Inferior parietal cortex (tissue), 1 donor: Measurements from ENCODE around the gene IFNAR1.

Experiments used
- DNase-seq: peaks from one replicate; pipeline ENCODE4 v3.0.0-alpha.2; 2016; ENCODE audit errors: extremely low spot score

IFNAR1 gene

GRCh38 chr21:33324291-33325221, at the start of gene IFNAR1:
Gene IFNAR1, plus strand, starts transcription at chr21:33324970. Its CDS starts 86 bp downstream, at chr21:33325056.
- DNase-seq = peak; percentile 97

GRCh38 chr21:33278721-33279120, 46.0 kb upstream of the IFNAR1 start:
- no peak for DNase-seq

DNA sequence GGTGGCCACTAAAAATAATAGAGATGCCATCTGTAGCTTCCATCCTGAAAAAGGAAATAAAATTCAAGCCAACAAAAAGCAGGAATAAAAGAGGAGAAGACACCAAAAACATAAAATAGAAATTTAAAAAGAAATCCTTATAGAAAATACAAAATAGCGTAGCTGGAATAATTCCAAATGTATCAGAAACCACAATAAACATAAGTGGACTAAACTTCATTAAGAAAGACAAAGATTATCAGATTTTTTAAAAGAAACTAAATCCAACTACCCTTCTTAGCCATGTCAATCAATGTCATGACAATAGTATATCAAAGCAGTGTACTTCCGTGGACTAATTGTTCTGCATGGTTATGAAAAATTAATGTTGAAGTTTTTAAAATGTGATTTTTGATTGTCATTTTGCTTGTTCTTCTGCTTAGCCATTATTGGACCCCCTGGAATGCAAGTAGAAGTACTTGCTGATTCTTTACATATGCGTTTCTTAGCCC, 45.4 kb upstream of the IFNAR1 start:
- no peak for DNase-seq

- DNase-seq = no peak
These were observed 43.6 kb upstream of the IFNAR1 start for GRCh38 chr21:33281096-33281652.

- DNase-seq = no peak
These were observed 41.6 kb upstream of the IFNAR1 start for GRCh38 chr21:33283203-33283602.

DNA sequence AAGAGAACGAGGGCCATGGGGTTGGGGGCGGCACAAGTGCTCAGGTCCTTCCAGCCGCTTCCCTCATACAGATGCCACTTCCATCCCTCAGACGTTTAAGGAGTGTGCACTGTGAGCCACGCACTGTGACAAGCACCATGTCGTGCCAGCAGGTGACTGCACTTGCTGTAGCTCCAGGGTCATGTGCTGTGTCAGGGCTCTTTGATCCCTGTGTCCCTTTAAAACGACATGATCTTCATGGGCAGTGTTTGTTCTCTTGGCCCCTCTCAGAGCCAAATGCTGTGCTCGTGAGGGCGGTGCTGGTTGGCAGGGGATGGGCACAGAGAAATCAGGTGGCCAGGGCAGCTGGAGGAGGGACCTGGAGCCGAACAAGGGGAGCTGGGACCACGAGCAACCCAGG, 38.7 kb upstream of the IFNAR1 start:
- DNase-seq = no peak

DNA sequence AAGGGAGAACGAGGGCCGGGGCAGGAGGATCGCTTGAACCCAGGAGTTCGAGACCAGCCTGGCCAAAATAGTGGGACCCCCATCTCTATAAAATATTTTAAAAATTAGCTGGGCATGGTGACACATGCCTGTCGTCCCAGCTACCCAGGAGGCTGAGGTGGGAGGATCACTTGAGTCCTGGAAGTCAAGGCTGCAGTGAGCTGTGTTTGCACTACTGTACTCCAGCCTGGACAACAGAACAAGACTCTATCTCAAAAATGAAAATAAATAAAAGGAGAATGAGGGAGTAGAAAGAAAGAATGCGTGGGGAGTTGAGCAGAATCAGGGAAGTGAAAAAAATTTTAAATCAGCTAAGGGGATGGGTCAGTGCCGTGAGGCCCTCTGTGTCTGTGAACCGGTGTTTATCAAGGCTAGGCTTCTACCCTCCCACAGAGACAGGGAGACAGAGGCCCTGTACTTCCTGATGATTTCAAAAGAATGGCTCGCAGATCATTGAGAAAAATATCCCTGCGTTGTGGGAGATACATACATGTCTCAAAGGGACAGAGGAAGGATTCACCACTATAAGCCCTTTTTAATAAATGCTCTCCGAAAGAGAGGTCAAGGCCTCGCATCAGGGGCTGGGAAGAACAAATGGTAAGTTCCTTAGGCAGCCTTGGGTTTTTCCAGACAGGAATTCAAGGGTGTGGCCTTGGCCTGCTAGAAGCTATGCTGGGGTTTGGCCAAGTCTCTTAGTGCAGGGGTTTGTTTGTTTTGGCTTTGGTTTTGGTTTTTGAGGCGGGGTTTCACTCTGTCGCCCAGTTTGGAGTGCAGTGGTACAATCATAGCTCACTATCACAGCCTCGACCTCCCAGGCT, 37.9 kb upstream of the IFNAR1 start:
- DNase-seq = no peak

- DNase-seq = no peak
These were observed 35.5 kb upstream of the IFNAR1 start for GRCh38 chr21:33289199-33289819.

DNA sequence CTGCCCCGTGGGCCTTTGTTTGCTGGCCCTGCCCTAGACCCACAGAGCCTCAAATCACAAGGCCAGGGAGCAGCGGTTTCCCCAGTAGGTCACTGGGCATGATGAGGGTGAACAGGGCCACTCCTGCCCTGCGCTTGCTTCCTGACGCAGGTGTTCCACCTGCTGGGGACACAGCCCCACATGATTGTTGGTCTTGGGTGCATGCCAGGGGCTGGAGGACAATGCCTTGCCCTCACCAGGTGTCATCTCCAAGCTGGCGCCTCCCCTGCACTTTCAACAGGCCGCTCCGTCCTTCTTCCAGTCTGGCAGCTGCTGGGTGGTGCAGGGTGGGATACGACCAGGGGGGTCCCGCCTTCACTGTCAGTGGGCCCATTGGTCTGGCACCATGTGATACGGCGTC, 34.3 kb upstream of the IFNAR1 start:
- no peak for DNase-seq

DNA sequence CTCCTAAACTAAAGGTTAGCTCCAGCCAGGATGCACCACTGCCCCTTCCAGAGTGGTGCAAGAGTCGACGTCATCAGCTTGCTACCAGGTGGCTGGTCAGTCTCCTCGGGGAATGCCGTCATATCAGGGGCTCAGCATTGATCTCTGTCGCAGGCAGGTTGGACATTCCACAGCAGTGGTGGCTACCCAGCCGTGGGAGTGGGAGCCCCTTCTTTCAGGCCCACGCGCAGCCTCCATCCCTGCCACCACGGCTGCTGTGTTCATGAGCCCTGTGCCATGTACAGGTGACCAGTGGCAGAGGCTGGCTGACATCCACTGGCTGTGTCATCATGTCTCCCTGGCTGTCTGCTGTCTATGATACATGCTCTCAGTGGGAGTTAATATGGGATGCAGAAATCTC, 33.1 kb upstream of the IFNAR1 start:
- no peak for DNase-seq

DNA sequence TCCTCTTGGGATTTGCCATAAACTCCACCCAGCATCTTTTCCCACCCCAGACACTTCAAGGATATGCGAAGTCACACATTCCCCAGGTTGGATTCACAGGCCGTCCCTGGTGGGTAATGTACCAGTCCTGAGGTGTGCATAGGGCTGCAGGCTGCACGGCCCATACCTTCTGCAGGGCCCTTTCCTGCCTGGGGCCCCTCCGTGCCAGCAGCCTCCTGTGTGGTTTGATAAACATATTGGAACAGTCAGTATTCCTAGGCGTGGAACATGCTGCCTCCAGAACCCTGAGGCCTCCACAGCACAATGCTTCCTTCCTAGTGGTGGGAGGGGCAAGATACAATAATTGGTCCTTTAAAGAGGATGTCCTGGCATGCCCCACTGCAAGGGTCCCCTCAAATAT, 32.0 kb upstream of the IFNAR1 start:
- no peak for DNase-seq

DNA sequence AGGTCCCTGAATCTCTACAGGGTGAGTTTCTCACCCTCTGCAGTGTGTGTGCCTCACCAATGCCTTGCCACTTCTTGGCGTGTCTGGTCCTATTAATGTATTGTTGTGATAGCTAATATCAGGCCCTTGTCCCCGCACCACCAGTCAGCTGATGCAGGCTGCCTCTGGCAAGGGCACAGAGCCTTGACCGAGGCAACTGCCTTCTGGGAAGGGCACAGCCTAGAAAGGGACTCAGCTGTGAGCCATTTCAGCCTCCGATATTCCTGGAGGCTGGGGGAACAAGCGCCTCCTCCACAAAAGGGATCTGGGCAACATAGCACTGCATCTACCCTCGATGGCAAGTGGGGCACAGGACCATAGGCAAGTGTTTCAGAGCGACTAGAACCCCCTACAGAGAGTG, 31.6 kb upstream of the IFNAR1 start:
- DNase-seq = no peak

- DNase-seq = no peak
These were observed 31.0 kb upstream of the IFNAR1 start for GRCh38 chr21:33293811-33294216.

DNA sequence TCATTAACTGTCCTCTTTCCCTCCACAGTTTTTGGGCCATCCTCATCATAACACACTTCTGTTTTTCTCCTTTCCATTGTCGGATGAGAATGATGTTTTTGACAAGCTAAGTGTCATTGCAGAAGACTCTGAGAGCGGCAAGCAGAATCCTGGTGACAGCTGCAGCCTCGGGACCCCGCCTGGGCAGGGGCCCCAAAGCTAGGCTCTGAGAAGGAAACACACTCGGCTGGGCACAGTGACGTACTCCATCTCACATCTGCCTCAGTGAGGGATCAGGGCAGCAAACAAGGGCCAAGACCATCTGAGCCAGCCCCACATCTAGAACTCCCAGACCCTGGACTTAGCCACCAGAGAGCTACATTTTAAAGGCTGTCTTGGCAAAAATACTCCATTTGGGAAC, 28.6 kb upstream of the IFNAR1 start:
- no peak for DNase-seq

DNA sequence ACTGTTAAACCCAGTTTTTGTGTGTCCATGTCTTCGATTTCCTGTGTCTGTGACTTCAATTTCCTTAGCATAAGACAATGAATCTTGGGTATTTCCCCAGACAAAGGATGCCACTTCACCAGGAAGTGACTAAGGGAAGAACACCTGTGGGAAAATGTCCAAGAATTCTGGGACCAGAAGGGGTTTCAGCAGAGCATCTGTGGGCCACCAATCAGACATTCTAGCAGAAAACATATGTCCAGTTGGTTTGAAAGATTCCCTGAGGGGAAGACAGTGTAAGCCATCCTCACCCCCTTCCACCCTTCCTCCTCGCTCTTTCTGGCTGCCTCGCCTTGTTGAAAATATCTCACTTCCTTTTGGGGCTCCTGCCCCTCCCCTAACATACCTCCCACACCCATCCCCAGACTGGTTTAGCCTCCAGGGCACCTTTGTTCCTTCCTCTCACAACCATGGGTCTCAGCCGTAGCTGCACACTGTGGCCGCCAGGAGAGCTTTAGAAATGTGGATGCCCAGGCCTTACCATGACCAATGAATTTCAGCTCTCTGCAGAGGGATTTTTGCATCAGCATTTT, 25.5 kb upstream of the IFNAR1 start:
- no peak for DNase-seq

GRCh38 chr21:33300701-33301631, 23.8 kb upstream of the IFNAR1 start:
- peak; percentile 27 for DNase-seq

DNA sequence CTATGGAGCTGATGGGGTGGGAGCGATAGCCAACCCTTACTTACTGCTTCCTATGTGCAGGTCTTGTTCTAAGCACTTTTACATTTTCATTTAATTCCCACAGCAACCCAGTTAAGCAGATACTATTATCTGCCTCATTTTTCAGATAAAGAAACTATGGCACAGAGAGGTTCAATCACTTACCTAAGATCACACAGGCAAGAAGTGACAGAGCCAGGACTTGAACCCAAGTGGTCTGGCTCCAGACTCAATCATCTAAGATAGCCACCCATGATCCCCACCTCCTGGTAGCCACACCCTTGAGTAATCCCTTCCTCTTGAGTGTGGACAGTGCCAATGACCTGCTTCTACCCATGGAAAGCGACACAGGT, 23.2 kb upstream of the IFNAR1 start:
- no peak for DNase-seq

DNA sequence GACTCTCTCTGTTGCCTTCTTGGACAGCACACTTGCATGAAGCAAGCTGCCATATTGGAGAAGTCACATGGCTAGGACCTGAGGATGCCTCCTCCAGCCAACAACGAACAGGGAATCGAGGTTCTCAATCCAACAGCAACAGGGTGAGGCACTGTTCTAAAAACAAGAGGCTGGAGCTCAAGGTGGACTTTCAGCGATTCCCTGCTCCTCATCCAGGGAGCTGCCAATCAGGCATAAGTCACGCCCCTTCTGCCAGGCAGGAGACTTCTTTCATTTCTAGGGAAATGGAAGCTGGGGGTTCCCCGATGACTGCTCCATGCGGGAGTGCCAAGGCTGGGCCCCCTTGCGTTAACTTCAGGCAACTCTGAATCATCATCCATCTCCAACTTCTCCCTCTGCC, 22.7 kb upstream of the IFNAR1 start:
- DNase-seq = no peak

- DNase-seq = no peak
These were observed 22.0 kb upstream of the IFNAR1 start for GRCh38 chr21:33302796-33303195.

DNA sequence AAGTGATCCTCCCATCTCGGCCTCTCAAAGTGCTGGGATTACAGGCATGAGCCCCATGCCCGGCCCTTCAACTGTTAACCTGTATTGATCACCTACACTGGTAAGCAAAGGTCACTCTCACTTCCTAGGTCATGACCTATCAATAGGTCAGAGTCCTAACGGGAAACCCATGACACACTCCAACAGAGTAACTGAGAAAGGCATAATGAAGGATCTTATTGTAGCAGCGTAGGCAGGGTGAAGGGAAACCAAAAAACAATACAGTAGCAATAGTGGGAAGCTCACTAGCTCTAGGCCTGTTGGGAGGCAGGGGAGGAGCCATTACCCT, 19.5 kb upstream of the IFNAR1 start:
- no peak for DNase-seq

- no peak for DNase-seq
These were observed 18.8 kb upstream of the IFNAR1 start for GRCh38 chr21:33305938-33306337.
